Hepatocyte (in vitro differentiated cells): ENCODE results near the gene ARHGAP40.

Source experiments
- EZH2 ChIP-seq: fragments of 200-600 bp; sonication (generic); IDR thresholded peaks from 2 replicates; pipeline ENCODE4 v1.6.1; 2016; ENCODE audit warnings: antibody characterized with exemption, mild to moderate bottlenecking, borderline replicate concordance
- EZH2phosphoT487 ChIP-seq: fragments of 200-600 bp; sonication (generic); IDR thresholded peaks from one replicate; pipeline ENCODE4 v1.6.1; 2018; ENCODE audit warnings: antibody characterized with exemption, mild to moderate bottlenecking, low read depth, moderate library complexity; ENCODE audit not compliant: unreplicated experiment, severe bottlenecking
- TF ChIP-seq, protein P1 (sequence below): fragments of 200-600 bp; sonication (generic); IDR thresholded peaks from 2 replicates; pipeline ENCODE4 v1.5.1; 2016; ENCODE audit warnings: antibody characterized with exemption, mild to moderate bottlenecking; ENCODE audit not compliant: poor library complexity

DNA sequence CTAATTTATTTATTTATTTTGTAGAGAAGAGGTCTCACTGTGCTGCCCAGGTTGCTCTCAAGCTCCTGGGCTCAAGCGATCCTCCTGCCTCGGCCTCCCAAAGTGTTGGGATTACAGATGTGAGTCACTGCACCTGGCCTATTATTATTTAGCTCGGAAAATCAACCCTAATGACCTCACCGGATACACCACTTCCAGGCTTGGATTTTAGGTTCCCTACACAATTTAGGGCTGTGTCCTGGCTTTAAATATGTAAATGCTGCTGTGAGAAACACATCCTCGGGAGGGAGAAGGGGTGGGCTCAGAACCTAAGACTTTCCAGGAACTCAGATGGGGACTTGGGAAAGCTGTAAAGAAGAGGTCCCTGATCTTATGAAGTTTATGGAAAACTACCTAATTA lies 71.7 kb downstream of the ARHGAP40 start:
- TF ChIP-seq, protein P1, sequence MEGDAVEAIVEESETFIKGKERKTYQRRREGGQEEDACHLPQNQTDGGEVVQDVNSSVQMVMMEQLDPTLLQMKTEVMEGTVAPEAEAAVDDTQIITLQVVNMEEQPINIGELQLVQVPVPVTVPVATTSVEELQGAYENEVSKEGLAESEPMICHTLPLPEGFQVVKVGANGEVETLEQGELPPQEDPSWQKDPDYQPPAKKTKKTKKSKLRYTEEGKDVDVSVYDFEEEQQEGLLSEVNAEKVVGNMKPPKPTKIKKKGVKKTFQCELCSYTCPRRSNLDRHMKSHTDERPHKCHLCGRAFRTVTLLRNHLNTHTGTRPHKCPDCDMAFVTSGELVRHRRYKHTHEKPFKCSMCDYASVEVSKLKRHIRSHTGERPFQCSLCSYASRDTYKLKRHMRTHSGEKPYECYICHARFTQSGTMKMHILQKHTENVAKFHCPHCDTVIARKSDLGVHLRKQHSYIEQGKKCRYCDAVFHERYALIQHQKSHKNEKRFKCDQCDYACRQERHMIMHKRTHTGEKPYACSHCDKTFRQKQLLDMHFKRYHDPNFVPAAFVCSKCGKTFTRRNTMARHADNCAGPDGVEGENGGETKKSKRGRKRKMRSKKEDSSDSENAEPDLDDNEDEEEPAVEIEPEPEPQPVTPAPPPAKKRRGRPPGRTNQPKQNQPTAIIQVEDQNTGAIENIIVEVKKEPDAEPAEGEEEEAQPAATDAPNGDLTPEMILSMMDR: no peak
- TF ChIP-seq EZH2: no peak
- no peak for TF ChIP-seq EZH2phosphoT487
